SIG-M5 (cell line): ENCODE measurements around the gene MYLK.

Experiments used
- DNase-seq: peaks from one replicate; lab custom pipeline; 2025; lab: John Stamatoyannopoulos, UW

Gene MYLK

DNA sequence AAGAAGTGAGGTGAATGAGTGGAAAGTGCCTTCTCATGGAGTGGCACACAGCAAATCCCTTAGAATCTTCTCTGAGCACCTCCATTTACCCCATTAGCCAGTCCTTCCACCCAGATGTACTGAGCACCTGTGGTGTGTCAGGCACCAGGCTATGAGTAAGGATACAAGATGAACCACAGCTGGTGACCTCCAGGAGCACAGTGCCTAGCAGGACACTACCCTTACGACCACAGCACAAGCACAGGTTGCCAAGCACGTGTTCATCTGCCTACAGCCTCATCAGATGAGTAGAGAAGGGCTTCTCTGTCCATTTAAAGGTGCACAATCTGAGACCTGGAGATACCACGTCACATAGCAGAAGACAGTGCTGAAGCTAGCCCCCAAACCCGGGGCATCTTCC lies 6.2 kb downstream of the MYLK start:
- no peak for DNase-seq

DNA sequence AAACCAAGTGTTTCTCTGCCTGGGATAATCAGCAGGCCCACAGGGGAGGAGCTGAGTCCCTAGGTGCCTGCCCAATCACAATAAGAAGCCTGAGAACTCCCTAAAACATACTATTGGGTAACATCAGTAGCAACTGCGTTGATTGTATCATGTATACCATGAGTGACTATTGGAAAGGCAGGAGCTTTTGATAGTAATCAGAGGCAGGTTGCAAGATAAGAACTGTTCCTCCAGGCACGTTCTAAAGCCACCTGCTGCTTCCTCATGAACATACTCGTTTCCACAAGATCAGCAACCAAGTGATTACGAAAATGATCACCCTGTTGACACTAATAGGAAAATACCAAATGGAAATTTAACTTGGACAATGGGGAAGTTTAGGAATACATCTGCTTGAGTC lies 6.7 kb downstream of the MYLK start:
- DNase-seq: no peak

DNA sequence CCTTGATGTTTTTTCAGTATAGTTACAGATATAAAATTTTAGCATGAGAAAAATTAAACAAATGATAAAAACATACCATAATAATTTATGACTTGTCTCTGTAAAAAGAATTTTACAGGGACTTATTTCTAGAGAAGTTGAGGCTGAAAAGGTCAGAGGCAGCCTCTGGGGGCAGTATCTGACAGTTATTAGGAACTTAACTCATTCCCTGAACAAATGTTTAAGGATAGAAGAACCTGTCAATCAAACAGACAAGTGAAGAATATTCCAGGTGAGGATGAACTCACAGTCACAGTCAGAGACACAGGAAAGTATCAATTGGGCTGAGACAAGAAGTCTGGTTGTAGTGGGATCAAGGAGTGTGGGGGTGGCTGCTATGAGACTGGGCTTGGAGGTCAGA lies 7.3 kb downstream of the MYLK start:
- no peak for DNase-seq

DNA sequence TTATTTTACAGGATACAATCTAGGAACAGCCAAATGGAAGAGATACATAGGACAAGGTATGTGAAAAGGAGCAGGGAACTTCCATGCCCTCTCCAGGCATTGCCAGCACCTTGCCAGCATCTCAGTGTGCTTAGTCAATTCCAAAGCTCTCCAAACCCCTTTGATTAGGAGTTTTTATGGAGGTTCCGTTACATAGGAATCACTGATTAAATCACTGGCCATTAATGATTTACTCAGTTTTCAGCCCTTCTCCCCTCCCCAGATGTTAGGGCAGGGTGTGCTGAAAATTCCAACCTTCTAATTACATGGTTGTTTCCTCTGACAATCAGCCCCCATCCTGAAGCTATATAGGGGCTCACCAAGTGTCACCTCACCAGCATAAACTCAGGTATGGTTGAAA lies 11.5 kb downstream of the MYLK start:
- DNase-seq: no peak

DNA sequence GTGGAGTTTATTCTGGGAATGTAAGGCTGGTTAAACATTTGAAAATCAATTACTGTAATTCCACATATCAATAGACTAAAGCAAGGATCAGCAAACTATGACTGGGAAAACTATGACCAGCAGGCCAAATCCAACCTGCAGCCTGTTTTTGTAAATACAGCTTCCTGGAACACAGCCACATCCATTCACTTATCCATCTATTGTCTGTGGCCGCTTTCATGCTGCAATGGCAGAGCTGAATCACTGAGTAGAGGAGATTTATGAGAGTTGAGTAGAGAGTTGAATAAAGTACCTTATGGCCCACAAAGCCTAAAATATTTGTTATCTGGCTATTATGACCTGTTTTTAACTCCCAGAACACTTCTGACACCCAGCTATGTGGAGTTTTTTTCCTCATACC lies 12.2 kb downstream of the MYLK start:
- DNase-seq: no peak

DNA sequence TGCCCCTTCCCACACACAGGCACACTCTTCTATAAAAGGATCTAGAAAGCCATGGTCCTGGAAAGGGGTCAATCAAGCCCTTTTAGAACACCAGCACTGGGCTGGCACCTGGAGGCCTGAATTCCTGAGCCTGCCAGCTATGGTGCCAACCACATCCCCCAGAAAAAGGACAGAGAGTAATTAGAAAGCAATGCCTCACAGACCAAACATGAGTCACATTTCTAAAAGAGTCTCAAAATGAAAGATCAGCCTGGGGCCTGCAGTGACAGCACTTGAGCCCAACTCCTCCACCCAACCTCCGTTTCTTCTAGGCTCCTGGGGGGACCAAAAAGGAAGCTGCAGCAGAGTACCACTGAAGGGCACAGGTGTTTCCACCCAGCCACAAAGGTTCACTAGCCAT lies 14.1 kb downstream of the MYLK start:
- no peak for DNase-seq

DNA sequence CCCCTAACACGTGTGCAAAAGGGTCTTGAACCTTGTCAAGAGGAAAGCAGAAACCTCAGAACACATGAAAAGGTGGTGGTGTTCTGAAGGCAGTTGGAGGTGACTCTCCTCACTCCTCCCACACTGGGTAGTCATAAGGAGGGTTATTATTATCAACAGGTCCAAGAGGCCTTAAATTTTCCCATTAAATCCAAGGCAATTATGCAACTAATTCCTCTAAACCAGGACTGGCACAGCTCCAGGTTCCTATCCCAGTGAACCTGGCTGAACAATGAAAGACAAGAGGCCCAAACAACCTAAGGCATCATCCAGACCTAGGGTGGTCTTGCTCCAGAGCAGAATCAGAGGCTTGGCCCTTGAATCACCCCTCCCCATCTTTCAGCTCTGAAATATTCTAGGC lies 15.0 kb downstream of the MYLK start:
- DNase-seq: no peak

DNA sequence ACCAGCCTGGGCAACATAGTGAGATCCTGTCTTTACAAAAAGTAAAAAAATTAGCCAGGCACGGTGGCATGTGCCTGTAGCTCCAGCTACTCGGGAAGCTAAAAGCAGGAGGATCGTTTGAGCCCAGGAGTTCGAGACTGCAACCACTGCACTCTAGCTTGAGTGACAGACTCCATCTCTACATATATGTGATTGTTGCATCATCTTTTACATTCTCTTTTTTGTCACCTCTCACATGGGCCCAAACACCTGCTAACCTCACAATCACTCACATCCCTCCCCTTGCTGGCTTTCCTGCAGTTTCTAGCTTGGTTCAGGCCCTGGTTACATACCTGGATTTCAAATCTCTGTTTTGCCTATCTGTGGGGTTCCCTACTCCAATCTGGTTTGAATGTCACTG lies 19.4 kb downstream of the MYLK start:
- no peak for DNase-seq

DNA sequence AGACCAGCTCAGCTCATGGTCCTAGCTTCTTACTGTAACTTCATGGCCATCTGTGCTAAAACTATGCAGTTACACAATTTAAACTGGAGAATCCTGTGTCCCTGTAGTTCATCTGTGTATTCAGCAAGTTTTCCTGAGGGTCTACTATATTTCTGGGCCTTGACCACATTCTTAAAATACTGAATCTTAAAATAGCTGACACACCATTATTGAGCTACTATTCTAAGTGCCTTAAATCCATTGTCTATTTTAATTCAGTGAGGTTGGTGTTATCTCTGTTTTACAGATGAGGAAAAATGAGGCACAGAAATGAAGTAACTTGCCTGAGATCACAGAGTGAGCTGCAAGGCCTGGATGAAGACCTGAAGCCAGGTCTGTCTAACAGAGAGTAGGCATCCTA lies 22.0 kb downstream of the MYLK start:
- DNase-seq: no peak

DNA sequence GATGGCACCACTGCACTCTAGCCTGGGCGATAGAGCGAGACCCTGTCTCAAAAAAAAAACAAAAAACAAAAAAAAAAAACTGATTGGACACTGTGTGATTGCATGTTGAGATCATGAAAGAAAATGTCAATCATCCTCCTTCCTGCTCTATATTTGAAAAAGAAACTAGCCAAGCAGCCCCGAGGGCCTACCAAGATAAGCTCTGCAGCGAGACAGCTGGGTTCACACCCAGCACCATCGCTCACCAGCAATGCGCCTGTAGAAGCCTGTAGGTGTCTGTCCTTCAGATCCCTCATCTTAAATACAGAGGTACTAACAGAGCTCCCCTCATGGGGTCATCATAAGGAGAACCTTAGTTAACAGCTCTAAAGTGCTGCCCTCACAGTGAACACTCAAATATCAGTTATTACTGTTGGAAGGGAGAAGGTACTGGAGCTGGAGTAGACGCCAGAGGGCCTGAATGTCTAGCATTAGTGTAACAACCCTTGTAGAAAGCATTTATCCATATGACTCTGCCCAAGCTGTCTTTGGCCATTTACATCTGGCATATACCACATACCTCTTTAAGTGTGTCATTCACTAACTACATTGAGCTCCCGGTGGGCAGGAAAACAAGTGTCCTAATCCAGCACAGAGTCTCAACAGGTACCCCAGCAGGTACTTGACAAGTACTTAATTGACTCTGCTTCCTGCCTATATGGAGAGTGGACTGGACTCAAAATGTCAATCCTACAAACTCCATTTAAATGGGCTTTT lies 22.9 kb downstream of the MYLK start:
- DNase-seq: no peak

DNA sequence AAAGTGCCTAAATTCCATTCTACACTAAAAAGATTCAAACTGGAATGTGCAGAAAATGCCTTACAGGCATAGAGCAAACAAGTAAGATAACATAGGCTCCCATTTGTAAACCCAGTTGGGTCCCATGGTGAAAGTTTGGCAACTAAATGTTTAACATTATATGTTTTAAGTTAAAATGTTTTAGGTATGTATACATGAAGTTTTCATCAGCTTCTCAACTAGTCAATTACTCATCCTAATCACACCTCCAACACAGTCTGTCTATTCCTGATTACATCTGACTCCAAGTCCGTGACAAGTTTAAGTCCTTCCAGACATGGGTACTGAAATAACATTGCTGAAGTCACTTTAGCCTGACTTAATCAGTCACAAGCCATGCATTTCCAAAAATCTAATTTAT lies 25.0 kb downstream of the MYLK start:
- DNase-seq: no peak

DNA sequence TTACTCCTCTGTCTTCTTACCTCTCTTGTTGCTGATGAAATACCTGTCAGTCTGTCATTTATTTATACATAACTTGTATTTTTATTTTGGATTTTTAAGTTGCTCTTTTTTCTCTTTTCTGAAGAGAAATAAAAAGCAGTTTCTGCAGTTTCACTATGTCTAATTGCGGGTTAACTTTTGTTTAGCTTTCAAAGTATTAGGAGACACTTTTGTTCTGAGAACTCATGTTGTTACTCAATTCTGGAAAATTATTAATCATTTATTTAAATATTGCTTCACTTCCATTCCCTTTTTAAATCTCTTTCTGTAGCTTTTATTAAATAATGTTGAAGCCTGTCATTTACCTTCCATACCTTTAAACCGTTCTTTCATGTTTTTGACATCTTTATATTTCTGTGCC lies 29.2 kb downstream of the MYLK start:
- no peak for DNase-seq

DNA sequence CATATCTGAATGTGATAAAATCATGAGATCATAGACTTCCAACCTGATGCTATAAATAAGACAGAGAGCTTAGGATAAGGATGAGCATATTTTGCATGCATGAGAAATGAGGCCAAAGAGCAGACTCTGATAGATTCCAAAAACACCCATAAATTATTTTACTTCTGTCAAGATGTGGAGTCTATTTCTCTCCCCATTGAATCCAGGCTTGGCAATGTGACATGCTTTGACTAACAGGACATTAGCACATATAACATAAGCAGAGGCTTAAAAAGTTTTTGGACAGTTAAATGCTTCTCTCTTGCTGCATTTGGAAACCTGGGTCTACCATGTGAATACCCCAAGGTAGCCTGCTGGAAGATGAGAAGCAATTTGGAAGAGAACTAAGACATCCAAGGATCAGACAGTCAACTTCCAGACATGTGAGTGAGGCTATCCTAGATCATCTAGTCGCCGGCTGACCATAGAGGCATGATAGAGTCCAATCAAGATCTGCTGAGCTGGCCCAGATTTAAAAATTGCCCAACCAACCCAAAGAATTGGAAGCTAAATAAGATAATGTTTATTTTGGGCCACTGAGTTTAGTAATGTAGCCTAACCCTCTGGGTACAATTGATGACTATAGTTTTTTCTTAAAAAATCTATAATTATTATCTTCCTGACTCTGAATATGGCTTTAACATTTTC lies 30.3 kb downstream of the MYLK start:
- DNase-seq: no peak

DNA sequence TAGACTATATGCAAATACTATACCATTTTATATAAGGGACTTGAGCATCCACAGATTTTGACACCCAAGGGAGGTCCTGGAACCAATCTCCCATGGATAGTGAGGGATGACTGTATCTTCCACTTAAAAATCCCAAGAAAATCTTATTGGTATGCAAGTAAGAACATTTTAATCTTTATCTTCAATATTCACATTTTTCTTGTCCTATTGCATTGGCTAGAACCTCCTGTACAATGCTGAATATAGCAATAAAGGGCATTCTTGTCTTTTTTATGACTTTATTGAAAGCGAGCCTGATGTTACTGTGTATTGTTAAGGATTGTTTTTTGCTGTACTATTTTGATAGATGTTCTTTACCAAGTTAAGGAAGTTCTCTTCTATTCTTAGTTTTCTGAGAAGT lies 36.9 kb downstream of the MYLK start:
- DNase-seq: no peak

DNA sequence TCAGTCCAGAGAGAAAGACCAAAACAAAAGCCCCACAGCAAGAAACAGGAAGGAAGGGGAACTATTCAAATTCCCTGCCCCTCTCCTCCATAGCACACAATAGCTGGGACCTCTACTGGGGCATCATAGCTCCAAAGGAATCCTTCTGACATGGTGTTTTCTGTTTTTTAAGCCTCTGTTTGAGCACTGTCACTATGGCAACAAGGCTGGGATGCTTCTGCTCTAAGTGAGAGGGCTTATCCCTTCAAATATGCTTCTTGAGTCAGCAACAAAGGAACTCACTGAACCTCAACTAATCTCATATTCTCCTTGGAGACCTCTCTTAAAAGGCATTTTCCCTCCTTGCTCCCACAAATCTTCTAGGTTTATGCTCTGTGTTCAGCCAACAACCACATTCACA lies 40.5 kb downstream of the MYLK start:
- DNase-seq: no peak

DNA sequence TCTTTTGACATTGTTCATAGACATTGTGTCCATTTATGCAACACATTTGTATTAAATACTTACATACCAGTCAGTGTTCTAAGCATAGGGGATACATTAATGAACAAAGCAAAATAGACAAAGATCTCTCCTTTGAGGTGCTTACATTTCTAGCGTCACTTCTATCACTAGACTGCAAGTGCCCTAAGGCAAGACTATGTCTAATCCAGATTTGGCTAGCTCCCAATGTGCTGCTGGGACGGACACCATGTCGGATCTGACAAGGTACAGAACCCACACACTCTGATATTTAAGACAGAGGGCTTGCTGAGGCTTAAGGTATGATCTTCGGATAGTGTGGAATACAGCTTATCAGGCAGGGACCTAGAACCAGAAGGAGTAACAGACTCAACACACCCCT lies 41.4 kb downstream of the MYLK start:
- no peak for DNase-seq

DNA sequence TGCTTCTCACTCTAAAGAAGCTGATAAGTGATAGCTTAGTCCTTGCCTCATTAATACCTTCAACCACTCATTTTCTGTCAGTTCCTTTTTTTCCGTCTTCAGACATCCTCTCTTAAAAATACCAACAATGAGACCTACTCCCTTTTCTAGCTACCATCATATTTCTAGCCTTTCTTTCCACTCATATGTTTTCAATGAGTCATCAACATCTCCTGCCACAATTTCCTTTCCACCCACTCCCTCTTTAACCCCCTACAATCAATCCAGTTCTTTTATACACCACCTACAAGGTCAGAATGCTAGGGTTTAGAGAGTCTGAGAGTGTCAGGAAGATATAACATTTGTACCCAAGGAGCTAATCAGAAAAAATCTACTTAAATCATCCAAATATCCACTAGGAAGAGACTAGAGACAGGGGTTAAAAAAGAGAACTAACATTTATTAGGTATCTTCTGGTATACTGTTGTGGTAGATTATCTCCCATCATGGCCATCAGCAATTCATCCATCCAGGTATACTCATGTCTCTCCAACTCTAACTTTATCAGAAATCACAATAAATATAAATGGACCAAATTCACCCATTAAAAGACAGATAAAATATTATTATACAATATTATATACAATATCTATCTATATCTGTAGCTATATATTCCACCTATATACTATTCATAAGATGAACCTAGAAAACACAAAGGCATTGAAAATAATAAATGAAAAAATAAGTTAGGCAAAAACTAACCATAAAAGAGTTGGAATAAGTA lies 42.5 kb downstream of the MYLK start:
- no peak for DNase-seq

DNA sequence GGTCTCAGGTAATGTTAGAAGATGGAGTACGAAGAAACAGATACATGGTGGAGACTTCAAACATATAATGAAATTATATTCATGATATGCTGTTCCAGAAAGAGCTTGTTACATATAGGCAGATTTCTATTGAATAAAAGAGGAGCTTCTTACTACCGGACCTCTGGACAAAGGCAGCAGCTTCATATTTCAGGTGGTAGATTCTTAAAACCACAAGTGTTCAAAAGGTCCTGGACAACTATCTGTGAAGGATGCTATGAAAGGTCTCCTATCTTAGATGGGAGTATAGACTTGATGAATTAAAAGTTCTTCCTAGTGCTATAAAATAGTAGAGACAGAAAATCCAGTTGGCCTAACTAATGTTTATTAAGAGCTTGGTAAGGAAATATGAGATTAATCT lies 43.2 kb downstream of the MYLK start:
- no peak for DNase-seq

DNA sequence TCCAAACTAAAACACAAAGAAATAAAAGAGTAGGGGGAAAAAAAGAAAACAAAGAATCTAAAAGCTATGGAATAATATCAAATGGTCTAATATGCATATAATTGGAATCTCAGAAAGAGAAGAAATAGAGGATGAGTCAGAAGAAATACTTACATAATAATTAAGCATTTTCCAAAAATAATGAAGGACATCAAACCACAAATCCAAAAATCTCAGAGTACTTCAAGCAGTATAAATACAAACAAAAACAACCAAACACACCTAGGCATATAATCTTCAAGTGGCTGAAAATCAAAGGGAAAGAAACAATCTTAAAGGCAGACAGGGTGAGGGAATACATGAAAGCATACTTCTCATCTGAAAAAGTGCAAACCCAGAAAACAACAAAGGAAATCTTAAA lies 46.3 kb downstream of the MYLK start:
- no peak for DNase-seq

DNA sequence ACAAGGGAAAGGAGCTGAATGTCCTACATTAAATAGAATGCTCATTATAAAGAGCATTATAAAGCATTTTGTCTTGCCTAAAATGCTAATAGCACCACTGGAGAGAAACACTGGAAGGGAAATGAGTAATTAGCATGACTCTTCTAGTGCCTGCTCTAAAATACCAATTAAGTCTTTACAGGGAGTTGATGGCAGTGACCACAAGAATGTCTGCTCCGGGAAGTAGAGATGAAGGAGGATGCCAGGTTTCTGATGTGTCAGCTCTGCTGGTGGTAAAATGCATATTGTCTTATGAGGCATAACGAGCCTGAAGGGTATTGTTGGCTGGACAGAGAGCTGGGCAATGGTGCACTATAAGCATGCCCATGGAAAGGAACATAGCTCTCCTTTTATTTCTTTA lies 49.5 kb downstream of the MYLK start:
- no peak for DNase-seq

DNA sequence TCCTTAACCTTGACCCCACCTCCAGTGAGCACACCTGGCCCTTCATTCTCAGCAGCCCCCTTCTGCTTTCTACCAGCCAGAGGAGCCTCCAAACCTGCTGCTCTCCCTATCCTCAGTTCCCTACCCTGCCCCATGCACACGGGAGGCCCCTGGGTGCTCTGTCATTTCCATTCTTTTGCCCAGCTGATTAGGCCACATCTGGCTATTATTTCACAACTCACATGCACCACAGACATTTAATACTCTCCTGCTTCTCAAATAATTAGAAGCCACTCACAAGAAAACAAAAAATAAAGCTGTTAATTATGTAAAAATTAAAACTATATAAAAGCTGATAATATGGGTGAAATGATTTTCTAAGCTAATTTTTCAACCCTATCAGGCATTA lies 50.7 kb downstream of the MYLK start:
- no peak for DNase-seq

DNA sequence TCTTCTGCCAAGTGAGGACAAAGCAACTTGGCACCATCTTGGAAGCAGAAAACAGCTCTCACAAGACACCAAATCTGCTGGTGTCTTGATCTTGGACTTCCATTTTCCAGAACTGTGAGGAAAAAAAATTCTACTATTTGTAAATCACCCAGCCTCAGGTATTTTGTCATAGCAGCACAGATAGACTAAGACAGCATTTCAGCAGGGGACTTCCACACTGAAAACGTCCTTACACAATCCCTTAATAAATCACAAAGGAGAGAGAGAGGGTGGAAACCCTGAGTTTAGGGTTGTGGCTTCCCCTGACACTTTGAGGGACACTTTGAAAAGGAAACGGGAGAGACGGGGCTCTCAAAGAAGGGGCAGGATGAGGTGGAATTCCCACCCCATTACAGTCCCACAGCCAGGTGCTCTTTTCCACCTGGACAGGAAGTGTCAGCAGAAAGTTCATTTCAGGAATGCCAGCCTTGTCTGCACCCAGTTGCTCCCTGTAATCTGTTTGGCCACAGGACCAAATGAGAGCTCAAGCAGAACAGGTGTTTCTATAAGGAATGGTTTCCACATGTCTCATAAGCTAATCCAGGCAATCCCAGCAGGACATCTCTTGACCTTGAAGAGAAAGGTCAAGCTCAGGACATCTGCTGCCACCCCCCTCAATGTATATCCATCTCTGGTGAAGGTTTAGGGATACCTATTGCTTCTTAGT lies 51.3 kb downstream of the MYLK start:
- no peak for DNase-seq

DNA sequence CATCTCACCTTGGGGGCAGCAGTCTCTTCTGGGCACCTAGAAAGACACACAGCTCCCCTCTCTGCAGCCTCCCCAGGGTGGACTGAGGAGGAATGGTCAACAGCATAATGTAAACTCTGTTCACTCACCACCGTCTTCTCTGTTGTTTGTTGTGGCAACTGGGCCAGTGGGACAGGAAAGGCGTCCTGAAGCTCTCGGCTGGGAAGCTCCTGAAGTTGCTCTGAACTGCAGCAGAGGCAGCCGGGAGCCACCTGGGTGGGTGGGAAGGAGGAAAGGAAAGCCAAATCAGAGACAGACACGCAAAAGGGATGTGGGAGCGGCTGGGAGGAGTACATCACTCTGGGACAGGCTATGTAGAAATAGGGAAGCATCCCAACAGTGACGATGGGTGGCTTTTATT lies 52.7 kb downstream of the MYLK start:
- no peak for DNase-seq
